ENCODE measurements around the gene CUL2.

DNA sequence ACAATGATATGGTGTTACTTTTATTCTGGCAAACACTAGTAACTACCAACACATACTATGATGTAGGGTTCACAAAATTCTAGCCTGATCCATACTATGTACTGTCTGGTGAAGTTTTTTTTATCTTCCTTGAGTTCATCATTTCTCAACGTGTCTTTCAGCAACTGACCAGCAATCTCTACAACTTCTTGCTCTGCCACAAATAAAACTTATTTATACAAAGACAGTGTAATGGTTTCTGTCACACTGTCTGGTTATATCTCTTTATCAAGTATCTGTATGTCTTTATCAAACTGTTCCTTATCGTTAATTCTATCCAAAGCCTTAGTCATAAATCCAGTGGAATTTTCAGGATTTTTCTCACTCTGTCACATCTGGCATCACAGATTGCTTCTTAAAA lies 69.7 kb downstream of the CUL2 start:
- TF ChIP-seq, protein P1, sequence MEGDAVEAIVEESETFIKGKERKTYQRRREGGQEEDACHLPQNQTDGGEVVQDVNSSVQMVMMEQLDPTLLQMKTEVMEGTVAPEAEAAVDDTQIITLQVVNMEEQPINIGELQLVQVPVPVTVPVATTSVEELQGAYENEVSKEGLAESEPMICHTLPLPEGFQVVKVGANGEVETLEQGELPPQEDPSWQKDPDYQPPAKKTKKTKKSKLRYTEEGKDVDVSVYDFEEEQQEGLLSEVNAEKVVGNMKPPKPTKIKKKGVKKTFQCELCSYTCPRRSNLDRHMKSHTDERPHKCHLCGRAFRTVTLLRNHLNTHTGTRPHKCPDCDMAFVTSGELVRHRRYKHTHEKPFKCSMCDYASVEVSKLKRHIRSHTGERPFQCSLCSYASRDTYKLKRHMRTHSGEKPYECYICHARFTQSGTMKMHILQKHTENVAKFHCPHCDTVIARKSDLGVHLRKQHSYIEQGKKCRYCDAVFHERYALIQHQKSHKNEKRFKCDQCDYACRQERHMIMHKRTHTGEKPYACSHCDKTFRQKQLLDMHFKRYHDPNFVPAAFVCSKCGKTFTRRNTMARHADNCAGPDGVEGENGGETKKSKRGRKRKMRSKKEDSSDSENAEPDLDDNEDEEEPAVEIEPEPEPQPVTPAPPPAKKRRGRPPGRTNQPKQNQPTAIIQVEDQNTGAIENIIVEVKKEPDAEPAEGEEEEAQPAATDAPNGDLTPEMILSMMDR (IDR thresholded peaks at IDR 0.05; ENCODE audit: insufficient read depth, low read length, poor library complexity, severe bottlenecking), result no peak
- no peak for TF ChIP-seq EZH2phosphoT487 (conservative IDR thresholded peaks at IDR 0.05; ENCODE audit: low read length)
